Endothelial cell of umbilical vein (primary cell): ENCODE measurements around the gene CDK15. TPM values are rescaled to one million over a fixed set of nuclear protein-coding genes. Genes with fewer than 3 reads are reported as not detected.

Source experiments
- BruUV-seq: library from RNA; stranded (reverse); fragments of 400-500 nt; replicated peaks from 2 replicates; lab custom pipeline; 2021; lab: Mats Ljungman, UMichigan
- CTCF ChIA-PET: fragments of 300-600, 350-600 bp; sonication (Branson Sonifier 250); formaldehyde crosslinking; loops from one replicate; lab custom pipeline; 2021; ENCODE audit warnings: antibody characterized with exemption, inconsistent platforms; lab: Charles Lee
- POLR2A ChIA-PET: fragments of 300-600, 350-600 bp; sonication (Branson Sonifier 250); formaldehyde crosslinking; loops from one replicate; lab custom pipeline; 2021; ENCODE audit warnings: antibody characterized with exemption, inconsistent platforms; lab: Charles Lee
- DNase-seq: peaks from one replicate; pipeline ENCODE4 v3.0.0-alpha.2; 2011; ENCODE audit warnings: low read depth, low spot score
- FAIRE-seq: peaks from 2 replicates; lab custom pipeline; 2011; peaks lifted over from hg19 to GRCh38; lab: Jason Lieb, UNC
- H2AFZ ChIP-seq: 2 replicates; pipeline ENCODE4 v1.6.0; 2012; ENCODE audit warnings: low read depth, low read length, control low read depth, inconsistent platforms
- H3K27ac ChIP-seq: 2 replicates; pipeline ENCODE4 v1.5.1; 2011; ENCODE audit warnings: low read depth, mild to moderate bottlenecking, control low read depth, low read length, moderate library complexity; ENCODE audit not compliant: insufficient read depth
- H3K27me3 ChIP-seq, 2 experiments: 2 replicates each; pipeline versions ENCODE4 v1.6.0 to v1.6.1; 2011; ENCODE audit warnings: low read length in 2 of 2, mixed read lengths in 1 of 2; ENCODE audit not compliant: control insufficient read depth in 2 of 2, insufficient read depth in 2 of 2
- H3K36me3 ChIP-seq, 2 experiments: 2 replicates in 1 of 2; 3 replicates in 1 of 2; pipeline ENCODE4 v1.5.1; 2011; ENCODE audit warnings: low read length in 2 of 2, mild to moderate bottlenecking in 1 of 2, moderate library complexity in 1 of 2; ENCODE audit not compliant: control insufficient read depth in 2 of 2, insufficient read depth in 2 of 2; ENCODE audit errors: extremely low read depth in 1 of 2
- H3K4me1 ChIP-seq: 3 replicates; pipeline ENCODE4 v1.5.1; 2011; ENCODE audit warnings: mild to moderate bottlenecking, low read length; ENCODE audit not compliant: control insufficient read depth, insufficient read depth; ENCODE audit errors: extremely low read depth
- H3K4me2 ChIP-seq: 2 replicates; pipeline ENCODE4 v1.6.1; 2011; ENCODE audit warnings: low read length, control low read depth, mixed read lengths; ENCODE audit not compliant: insufficient read depth
- H3K4me3 ChIP-seq, 3 experiments: fragments of 200-600 bp in 1 of 3; sonication (generic), shearing (Covaris generic) in 1 of 3; replicated peaks in 1 of 3; 2 replicates each; pipeline ENCODE4 v1.5.1; 2011 to 2016; ENCODE audit warnings: control low read depth in 3 of 3, low read length in 3 of 3, mild to moderate bottlenecking in 2 of 3, inconsistent platforms in 1 of 3, low read depth in 1 of 3, moderate library complexity in 1 of 3; ENCODE audit not compliant: insufficient read depth in 1 of 3
- H3K79me2 ChIP-seq: 2 replicates; pipeline ENCODE4 v1.6.0; 2012; ENCODE audit warnings: low read length, inconsistent platforms; ENCODE audit not compliant: control insufficient read depth, insufficient read depth
- H3K9ac ChIP-seq: replicated peaks from 2 replicates; pipeline ENCODE3; 2011; ENCODE audit warnings: low read length, control low read depth; ENCODE audit not compliant: insufficient read depth; ENCODE audit errors: extremely low read depth
- H3K9me1 ChIP-seq: replicated peaks from 3 replicates; pipeline ENCODE4 v1.6.0; 2011; ENCODE audit warnings: mild to moderate bottlenecking, low read length; ENCODE audit not compliant: control insufficient read depth, insufficient read depth; ENCODE audit errors: extremely low read depth
- H3K9me3 ChIP-seq: replicated peaks from 2 replicates; pipeline ENCODE4 v1.5.1; 2012; ENCODE audit warnings: low read length, inconsistent platforms; ENCODE audit not compliant: control insufficient read depth, insufficient read depth
- H4K20me1 ChIP-seq: replicated peaks from 2 replicates; pipeline ENCODE3; 2011; ENCODE audit warnings: mild to moderate bottlenecking, low read length; ENCODE audit not compliant: control insufficient read depth, insufficient read depth; ENCODE audit errors: extremely low read depth
- CTCF ChIP-seq, 2 donors: IDR thresholded peaks; 1 replicate in 1 of 2; 2 replicates in 1 of 2; pipeline ENCODE4 v1.5.1; 2011; ENCODE audit warnings: low read length in 2 of 2, mild to moderate bottlenecking in 2 of 2, moderate library complexity in 2 of 2, control low read depth in 1 of 2, inconsistent platforms in 1 of 2, low read depth in 1 of 2; ENCODE audit not compliant: insufficient read depth in 1 of 2; ENCODE audit errors: extremely low read depth in 1 of 2
- EZH2 ChIP-seq: IDR thresholded peaks from 2 replicates; pipeline ENCODE4 v1.6.1; 2012; ENCODE audit warnings: borderline replicate concordance, low read depth, mild to moderate bottlenecking, moderate library complexity, low read length, inconsistent platforms; ENCODE audit not compliant: severe bottlenecking
- FOS ChIP-seq: IDR thresholded peaks from 2 replicates; pipeline ENCODE4 v1.6.1; 2011; ENCODE audit warnings: mild to moderate bottlenecking, low read length, moderate library complexity, borderline replicate concordance; ENCODE audit not compliant: insufficient read depth
- GATA2 ChIP-seq: IDR thresholded peaks from 2 replicates; pipeline ENCODE4 v1.7.0; 2011; ENCODE audit warnings: low read depth, mild to moderate bottlenecking, moderate library complexity, mixed read lengths, low read length; ENCODE audit not compliant: insufficient read length, insufficient read depth
- JUN ChIP-seq: IDR thresholded peaks from 2 replicates; pipeline ENCODE4 v1.6.1; 2011; ENCODE audit warnings: borderline replicate concordance, low read depth; ENCODE audit not compliant: insufficient read length, insufficient read depth
- MYC ChIP-seq: IDR thresholded peaks from one replicate; pipeline ENCODE4 v1.6.1; 2011; ENCODE audit warnings: mild to moderate bottlenecking, low read depth, low read length
- POLR2A ChIP-seq: IDR thresholded peaks from 2 replicates; pipeline ENCODE4 v1.6.1; 2012; ENCODE audit warnings: low read depth, mild to moderate bottlenecking, control low read depth, low read length
- POLR2AphosphoS5 ChIP-seq: IDR thresholded peaks from 2 replicates; pipeline ENCODE4 v1.6.1; 2012; ENCODE audit warnings: low read depth, mild to moderate bottlenecking, control low read depth, low read length, moderate library complexity; ENCODE audit not compliant: insufficient read depth
- dilution Hi-C: fragments of 300-500 bp; cut with MboI; formaldehyde crosslinking; loops from one replicate; pipeline ENCODE4 v1.15.0; 2019; ENCODE audit warnings: low sequenced_read_pairs; ENCODE audit not compliant: extremely low pct_ligation_motif_present
- intact Hi-C: fragments of 100-400 bp; cut with micrococcal nuclease; formaldehyde crosslinking; loops from one replicate; pipeline ENCODE4 v1.10.0; 2022
- polyA plus RNA-seq, 4 experiments: library from polyadenylated mRNA; depleted of rRNA in 3 of 4; stranded (reverse) in 3 of 4; unstranded in 1 of 4; fragments of >200 nt; gene quantifications; 2 replicates each; pipeline versions ENCODE4 v1.2.1 to v1.2.3, GENCODE V29; 2011 to 2012; ENCODE audit warnings: missing spikeins in 1 of 4
- total RNA-seq: library from RNA; stranded (reverse); gene quantifications from 2 replicates; pipeline ENCODE4 v1.2.3, GENCODE V29; 2021
- TF ChIP-seq, protein P1 (sequence below): IDR thresholded peaks from 2 replicates; pipeline ENCODE4 v1.6.1; 2011; ENCODE audit not compliant: insufficient read depth, insufficient read length

CDK15 gene
- total and polyA plus RNA-seq, 2 donors (not counting 3 experiments of a cell fraction or from before 2014, with no cell fraction given) = not detected

DNA sequence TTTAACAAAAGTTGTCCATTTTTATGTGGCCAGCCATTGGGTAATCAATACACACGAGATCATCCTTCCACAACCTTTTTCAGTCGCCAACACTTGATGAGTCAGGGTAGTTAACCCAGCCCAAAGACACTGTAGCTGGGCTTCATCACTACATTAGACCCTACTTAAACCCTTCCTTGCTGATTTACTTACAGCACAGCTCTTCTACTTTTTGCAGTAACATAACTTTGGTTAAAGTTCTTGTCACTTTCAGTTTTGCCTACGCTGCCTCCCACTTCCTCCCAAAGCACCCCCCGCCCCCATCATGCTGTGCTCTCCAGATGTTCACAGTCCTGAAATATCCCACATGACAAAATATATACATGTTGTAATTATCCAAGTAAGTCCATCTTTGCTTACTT is 103.6 kb downstream of the CDK15 start:
- DNase-seq (no peak), FAIRE-seq (no peak)
- Histone ChIP-seq H2AFZ (no peak overlapping the region), H3K9me3 (no peaks in the 10 kb centered on the region), H3K27me3 (peaks cover 5 to 8% of the 10 kb centered on the region in 2 experiments), H3K9me1 (no peaks in the 10 kb centered on the region), H3K36me3 (no peaks in the 10 kb centered on the region), H4K20me1 (no peaks in the 10 kb centered on the region), H3K27ac (no peak overlapping the region), H3K9ac (no peak overlapping the region), H3K79me2 (no peaks in the 10 kb centered on the region), H3K4me2 (no peak overlapping the region), H3K4me1 (no peaks in the 10 kb centered on the region), H3K4me3 (no peak overlapping the region)
- ChIA-PET CTCF (interaction anchor here (1.5 to 2.1 kb wide), 2 partner anchors 9 to 49 kb away, joined by 5 to 6 read pairs; no protein-coding TSS in a partner anchor), POLR2A (no interaction called here)
- BruUV-seq = no TSS peak
- intact Hi-C loops = no loop called here
- dilution Hi-C loops = no loop called here
- TF ChIP-seq CTCF (IDR thresholded peaks at IDR 0.05; ENCODE audit: extremely low read depth in 1 of 2, insufficient read depth in 1 of 2, low read depth in 1 of 2, low read length in 2 of 2) (no peak), FOS (no peak), POLR2A (no peak), EZH2 (no peak), GATA2 (no peak), JUN (no peak), POLR2AphosphoS5 (no peak), MYC (no peak)
- TF ChIP-seq, protein P1, sequence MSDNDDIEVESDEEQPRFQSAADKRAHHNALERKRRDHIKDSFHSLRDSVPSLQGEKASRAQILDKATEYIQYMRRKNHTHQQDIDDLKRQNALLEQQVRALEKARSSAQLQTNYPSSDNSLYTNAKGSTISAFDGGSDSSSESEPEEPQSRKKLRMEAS = no peak
